Measurements from ENCODE around the gene CHRD.

CHRD gene

DNA sequence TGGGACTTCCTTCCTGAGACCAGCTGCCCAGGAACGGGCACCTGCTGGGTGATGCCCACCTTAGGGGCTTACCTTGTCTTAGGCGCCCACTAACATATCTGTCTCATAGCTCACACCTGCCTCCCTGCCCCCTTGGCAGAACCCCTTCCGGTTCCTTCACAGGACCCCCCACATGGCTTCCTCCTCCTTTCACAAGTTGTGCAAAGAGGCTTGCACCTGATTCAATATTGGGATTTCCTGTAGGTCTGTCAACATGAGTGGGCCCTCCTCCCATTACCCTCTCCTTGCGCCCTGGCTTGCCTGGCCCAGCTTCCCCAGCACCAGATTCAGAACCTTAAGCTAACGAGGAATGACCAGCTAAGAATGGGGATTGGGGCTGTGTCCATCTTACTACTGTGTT is 2.5 kb upstream of the CHRD start:
- DNase-seq: no peak
- TF ChIP-seq, protein P1, sequence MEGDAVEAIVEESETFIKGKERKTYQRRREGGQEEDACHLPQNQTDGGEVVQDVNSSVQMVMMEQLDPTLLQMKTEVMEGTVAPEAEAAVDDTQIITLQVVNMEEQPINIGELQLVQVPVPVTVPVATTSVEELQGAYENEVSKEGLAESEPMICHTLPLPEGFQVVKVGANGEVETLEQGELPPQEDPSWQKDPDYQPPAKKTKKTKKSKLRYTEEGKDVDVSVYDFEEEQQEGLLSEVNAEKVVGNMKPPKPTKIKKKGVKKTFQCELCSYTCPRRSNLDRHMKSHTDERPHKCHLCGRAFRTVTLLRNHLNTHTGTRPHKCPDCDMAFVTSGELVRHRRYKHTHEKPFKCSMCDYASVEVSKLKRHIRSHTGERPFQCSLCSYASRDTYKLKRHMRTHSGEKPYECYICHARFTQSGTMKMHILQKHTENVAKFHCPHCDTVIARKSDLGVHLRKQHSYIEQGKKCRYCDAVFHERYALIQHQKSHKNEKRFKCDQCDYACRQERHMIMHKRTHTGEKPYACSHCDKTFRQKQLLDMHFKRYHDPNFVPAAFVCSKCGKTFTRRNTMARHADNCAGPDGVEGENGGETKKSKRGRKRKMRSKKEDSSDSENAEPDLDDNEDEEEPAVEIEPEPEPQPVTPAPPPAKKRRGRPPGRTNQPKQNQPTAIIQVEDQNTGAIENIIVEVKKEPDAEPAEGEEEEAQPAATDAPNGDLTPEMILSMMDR (IDR thresholded peaks at IDR 0.05; ENCODE audit: low read depth, low read length, missing control alignments): no peak
- Histone ChIP-seq H3K4me3 (ENCODE audit: low read depth, low read length) (no peak overlapping the region), H3K27me3 (replicated peaks) (peaks cover 47% of the 10 kb centered on the region), H3K27ac (no peak overlapping the region), H3K36me3 (replicated peaks) (no peaks in the 10 kb centered on the region)
- in situ Hi-C loops (cut with HindIII; ENCODE audit: low pct_ligation_motif_present, low sequenced_read_pairs): no loop called here

DNA sequence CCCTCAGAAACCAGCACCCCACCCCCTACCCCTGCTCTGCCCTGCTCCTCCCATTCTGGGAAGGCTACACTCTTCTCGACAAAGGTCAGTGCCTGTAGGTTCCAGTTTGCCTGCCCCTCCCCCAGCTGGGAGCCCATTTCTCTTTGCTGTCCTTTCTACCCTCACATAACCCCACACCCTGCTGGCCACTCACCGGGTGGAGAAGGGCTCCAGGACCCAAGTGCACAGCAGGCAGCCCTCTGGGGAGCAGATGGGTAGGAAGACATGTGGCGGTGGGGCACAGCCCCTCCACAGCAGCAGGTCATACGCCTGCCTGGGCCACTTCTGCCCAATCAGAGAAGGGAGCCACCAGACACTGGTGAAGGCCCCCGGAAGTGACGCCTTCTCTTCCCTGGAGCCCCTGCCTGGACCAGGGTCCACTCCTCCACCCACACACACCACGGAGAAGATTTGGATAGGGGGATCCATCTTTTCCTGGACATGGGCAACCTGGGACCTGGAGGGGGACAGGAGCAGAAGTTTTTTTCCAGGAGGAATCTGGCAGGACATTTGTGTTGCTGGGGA is 1.9 kb upstream of the CHRD start, which contains the start of gene THPO:
Gene THPO (minus strand): TSS at position 326 of the 564 bp plus-strand sequence. CDS start 1,948 bp downstream, outside the sequence.
- Histone ChIP-seq H3K4me3 (ENCODE audit: low read depth, low read length) (no peak within 1 kb of the TSS), H3K36me3 (replicated peaks) (no peaks in the 10 kb centered on the region), H3K27me3 (replicated peaks) (peaks cover 47% of the 10 kb centered on the region), H3K27ac (no peak within 1 kb of the TSS)
- TF ChIP-seq, protein P1 (IDR thresholded peaks at IDR 0.05; ENCODE audit: low read depth, low read length, missing control alignments): no peak
- in situ Hi-C loops (cut with HindIII; ENCODE audit: low pct_ligation_motif_present, low sequenced_read_pairs): no loop called here
- DNase-seq: no peak

DNA sequence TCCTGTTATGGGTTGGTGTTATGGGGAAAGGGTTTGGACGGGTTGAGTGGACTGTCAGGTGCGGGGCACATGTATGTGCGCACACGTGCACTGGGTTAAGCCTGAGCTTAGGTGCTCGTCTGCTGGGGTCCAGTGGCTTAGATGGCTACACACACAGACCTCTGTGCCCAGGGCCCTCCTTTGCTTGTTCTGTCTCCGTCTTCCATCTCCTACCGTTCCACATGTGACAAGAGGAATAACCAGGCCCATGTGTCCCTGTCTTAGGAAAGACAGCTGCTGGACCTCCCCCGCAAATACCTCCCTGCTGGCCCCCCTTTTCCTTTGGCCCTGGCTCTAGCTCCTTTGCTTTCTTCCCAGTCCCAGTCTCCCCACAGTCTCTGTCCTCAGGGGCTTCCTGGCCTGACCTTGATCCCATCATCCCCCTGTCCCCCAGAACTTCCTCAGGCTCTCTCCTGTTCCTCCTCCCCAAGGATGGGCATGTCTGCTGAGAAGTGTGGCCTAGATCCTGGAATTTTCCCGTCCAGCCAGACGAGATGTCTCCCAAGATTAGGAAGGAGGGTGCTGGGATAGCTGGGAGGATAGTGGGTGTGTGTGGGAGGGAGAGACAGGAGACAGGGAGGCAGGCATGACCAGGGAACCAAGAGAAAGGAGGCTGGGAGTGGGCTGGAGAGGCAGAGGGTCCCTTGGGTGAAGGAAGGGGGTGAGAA is 1.1 kb upstream of the CHRD start:
- in situ Hi-C loops (cut with HindIII; ENCODE audit: low pct_ligation_motif_present, low sequenced_read_pairs): no loop called here
- TF ChIP-seq, protein P1 (IDR thresholded peaks at IDR 0.05; ENCODE audit: low read depth, low read length, missing control alignments): no peak
- Histone ChIP-seq H3K27me3 (replicated peaks) (peaks cover 47% of the 10 kb centered on the region), H3K27ac (no peak overlapping the region), H3K4me3 (ENCODE audit: low read depth, low read length) (no peak overlapping the region), H3K36me3 (replicated peaks) (no peaks in the 10 kb centered on the region)
- DNase-seq: no peak

DNA sequence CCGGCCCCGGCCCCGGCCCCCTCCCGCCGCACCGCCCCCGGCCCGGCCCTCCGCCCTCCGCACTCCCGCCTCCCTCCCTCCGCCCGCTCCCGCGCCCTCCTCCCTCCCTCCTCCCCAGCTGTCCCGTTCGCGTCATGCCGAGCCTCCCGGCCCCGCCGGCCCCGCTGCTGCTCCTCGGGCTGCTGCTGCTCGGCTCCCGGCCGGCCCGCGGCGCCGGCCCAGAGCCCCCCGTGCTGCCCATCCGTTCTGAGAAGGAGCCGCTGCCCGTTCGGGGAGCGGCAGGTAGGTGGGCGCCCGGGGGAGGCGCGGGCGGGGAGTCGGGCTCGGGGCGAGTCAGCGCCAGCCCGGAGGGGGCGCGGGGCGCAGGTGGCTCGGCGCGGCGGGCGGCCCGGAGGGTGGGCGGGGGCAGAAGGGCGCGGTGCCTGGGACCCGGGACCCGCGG is 352 bp downstream of the CHRD start:
- Histone ChIP-seq H3K27ac (no peak overlapping the region), H3K27me3 (replicated peaks) (peaks cover 44% of the 10 kb centered on the region), H3K36me3 (replicated peaks) (no peaks in the 10 kb centered on the region), H3K4me3 (ENCODE audit: low read depth, low read length) (no peak overlapping the region)
- DNase-seq: no peak
- TF ChIP-seq, protein P1 (IDR thresholded peaks at IDR 0.05; ENCODE audit: low read depth, low read length, missing control alignments): no peak
- in situ Hi-C loops (cut with HindIII; ENCODE audit: low pct_ligation_motif_present, low sequenced_read_pairs): no loop called here

DNA sequence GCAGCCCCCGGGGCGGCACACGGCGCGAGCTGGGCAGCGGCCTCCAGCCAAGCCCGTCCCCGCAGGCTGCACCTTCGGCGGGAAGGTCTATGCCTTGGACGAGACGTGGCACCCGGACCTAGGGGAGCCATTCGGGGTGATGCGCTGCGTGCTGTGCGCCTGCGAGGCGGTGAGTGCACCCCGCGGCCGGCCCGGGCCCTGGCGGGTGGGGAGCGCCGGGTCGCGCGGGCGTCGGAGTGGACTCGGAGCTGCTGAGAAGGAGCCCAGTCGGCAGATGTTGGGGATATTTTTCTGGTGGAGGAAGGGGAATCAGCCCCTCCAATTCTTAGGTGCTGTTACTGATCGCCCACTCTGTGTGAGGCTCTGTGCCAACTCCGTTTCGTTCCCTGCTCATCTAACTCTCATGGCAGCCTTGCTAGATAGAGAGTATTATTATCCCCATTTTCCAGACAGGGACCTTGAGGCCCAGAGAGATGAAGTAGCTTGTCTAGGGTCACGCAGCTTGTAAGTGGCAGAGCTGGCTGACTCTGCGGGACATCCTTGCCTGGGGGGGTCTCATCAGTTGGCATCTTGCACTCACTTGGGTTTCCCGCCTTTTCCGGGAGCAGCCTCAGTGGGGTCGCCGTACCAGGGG is 890 bp downstream of the CHRD start:
- in situ Hi-C loops (cut with HindIII; ENCODE audit: low pct_ligation_motif_present, low sequenced_read_pairs): no loop called here
- Histone ChIP-seq H3K4me3 (ENCODE audit: low read depth, low read length) (no peak overlapping the region), H3K36me3 (replicated peaks) (no peaks in the 10 kb centered on the region), H3K27me3 (replicated peaks) (peaks cover 43% of the 10 kb centered on the region), H3K27ac (no peak overlapping the region)
- DNase-seq: no peak
- TF ChIP-seq, protein P1 (IDR thresholded peaks at IDR 0.05; ENCODE audit: low read depth, low read length, missing control alignments): no peak
